Measurements from ENCODE around the gene PPM1A.

- TF ChIP-seq BCL11A (IDR thresholded peaks at IDR 0.05; ENCODE audit: low read depth in 2 of 2, low read length in 2 of 2), result no peak
- TF ChIP-seq HDAC2 (IDR thresholded peaks at IDR 0.05; ENCODE audit: borderline replicate concordance in 1 of 2, low read depth in 2 of 2, low read length in 2 of 2), result no peak
- no peak for TF ChIP-seq POLR2A (IDR thresholded peaks at IDR 0.05; ENCODE audit: control extremely low read depth in 1 of 2, low read depth in 2 of 2, low read length in 2 of 2)
- TF ChIP-seq JUND (IDR thresholded peaks at IDR 0.05; ENCODE audit: low read length), result no peak
These were observed 53.6 kb downstream of the PPM1A start for GRCh38 chr14:60302663-60303062.

All from H1 (cell line).